SK-N-SH (cell line): ENCODE results near the gene ZNF804B. TPM values are rescaled to one million over a fixed set of nuclear protein-coding genes. Genes with fewer than 3 reads are reported as not detected.

Experiments used
- CTCF ChIA-PET: fragments of 300-600, 350-600 bp; formaldehyde crosslinking; extraction: SDS; loops from one replicate; lab custom pipeline; 2021; lab: Yijun Ruan, JAX
- POLR2A ChIA-PET: fragments of 350-600 bp; sonication (Branson Sonifier 250); formaldehyde crosslinking; extraction: SDS; loops from one replicate; lab custom pipeline; 2020; ENCODE audit warnings: antibody characterized with exemption, inconsistent platforms; lab: Yijun Ruan, JAX
- DNase-seq: peaks from one replicate; pipeline ENCODE4 v3.0.0; 2012
- H2AFZ ChIP-seq: fragments of 200-600 bp; sonication (generic); 2 replicates; pipeline ENCODE4 v1.8.1; 2016; ENCODE audit warnings: antibody characterized with exemption, mild to moderate bottlenecking, low read depth
- H3F3A ChIP-seq: fragments of 200-600 bp; sonication (generic); replicated peaks from 2 replicates; pipeline ENCODE3; 2016; ENCODE audit warnings: antibody characterized with exemption, mild to moderate bottlenecking; ENCODE audit not compliant: insufficient read depth
- H3K27ac ChIP-seq, 2 experiments: fragments of 200-500 bp in 1 of 2; fragments of 200-600 bp in 1 of 2; sonication (Bioruptor generic) in 1 of 2; sonication (generic), shearing (Covaris generic) in 1 of 2; 2 replicates each; pipeline versions ENCODE4 v1.5.1 to v1.6.1; 2014 to 2016; ENCODE audit warnings: low read depth in 2 of 2, inconsistent platforms in 1 of 2, low read length in 1 of 2, mild to moderate bottlenecking in 1 of 2, mixed read lengths in 1 of 2
- H3K27me3 ChIP-seq: fragments of 200-600 bp; sonication (generic), shearing (Covaris generic); 2 replicates; pipeline ENCODE4 v1.6.1; 2016; ENCODE audit warnings: mixed run types; ENCODE audit not compliant: insufficient read depth
- H3K36me3 ChIP-seq, 2 experiments: fragments of 200-500 bp in 1 of 2; fragments of 200-600 bp in 1 of 2; sonication (Bioruptor generic) in 1 of 2; sonication (generic) in 1 of 2; replicated peaks in 1 of 2; 2 replicates each; pipeline versions ENCODE3 to v1.5.1; 2014 to 2016; ENCODE audit warnings: low read length in 1 of 2, mild to moderate bottlenecking in 1 of 2; ENCODE audit not compliant: insufficient read depth in 2 of 2, control insufficient read depth in 1 of 2
- H3K4me1 ChIP-seq, 2 experiments: fragments of 200-500 bp in 1 of 2; fragments of 200-600 bp in 1 of 2; sonication (Bioruptor generic) in 1 of 2; sonication (generic), shearing (Covaris generic) in 1 of 2; 2 replicates each; pipeline versions ENCODE4 v1.5.1 to v1.6.1; 2014 to 2016; ENCODE audit warnings: low read depth in 1 of 2, low read length in 1 of 2, mixed run types in 1 of 2; ENCODE audit not compliant: insufficient read depth in 2 of 2, control insufficient read depth in 1 of 2
- H3K4me2 ChIP-seq: fragments of 200-600 bp; sonication (generic), shearing (Covaris generic); 2 replicates; pipeline ENCODE4 v1.6.1; 2017; ENCODE audit warnings: mixed run types
- H3K4me3 ChIP-seq, 2 experiments: fragments of 200-500 bp in 1 of 2; fragments of 200-600 bp in 1 of 2; sonication (Bioruptor generic) in 1 of 2; sonication (generic), shearing (Covaris generic) in 1 of 2; 2 replicates each; pipeline versions ENCODE4 v1.5.1 to v1.8.1; 2014 to 2016; ENCODE audit warnings: low read depth in 2 of 2, inconsistent platforms in 1 of 2, low read length in 1 of 2, mild to moderate bottlenecking in 1 of 2, mixed read lengths in 1 of 2, moderate library complexity in 1 of 2
- H3K79me2 ChIP-seq: fragments of 200-600 bp; sonication (generic); 2 replicates; pipeline ENCODE4 v1.8.1; 2017; ENCODE audit warnings: mild to moderate bottlenecking; ENCODE audit not compliant: insufficient read depth
- H3K9ac ChIP-seq: fragments of 200-600 bp; sonication (generic); 2 replicates; pipeline ENCODE4 v1.6.1; 2017; ENCODE audit warnings: mixed run types
- H3K9me2 ChIP-seq: fragments of 200-600 bp; sonication (generic); 2 replicates; pipeline ENCODE4 v1.6.1; 2017; ENCODE audit warnings: mixed run types
- H3K9me3 ChIP-seq: fragments of 200-600 bp; sonication (generic); 2 replicates; pipeline ENCODE4 v1.6.1; 2017; ENCODE audit warnings: mixed run types, mild to moderate bottlenecking, moderate library complexity
- H4K20me1 ChIP-seq: fragments of 200-600 bp; sonication (generic); 2 replicates; pipeline ENCODE4 v1.6.1; 2017; ENCODE audit warnings: mild to moderate bottlenecking, mixed run types; ENCODE audit not compliant: insufficient read depth
- CHD2 ChIP-seq: fragments of 150-350 bp; IDR thresholded peaks from 2 replicates; pipeline ENCODE4 v1.6.1; 2018; ENCODE audit warnings: low read length; ENCODE audit not compliant: partially characterized antibody
- ELF1 ChIP-seq: IDR thresholded peaks from 2 replicates; pipeline ENCODE4 v1.4.0; 2012
- EP300 ChIP-seq, 2 experiments: IDR thresholded peaks; 2 replicates each; pipeline versions ENCODE4 v1.4.0 to v1.6.1; 2012; ENCODE audit warnings: borderline replicate concordance in 1 of 2, low read depth in 1 of 2, low read length in 1 of 2
- FOSL2 ChIP-seq: IDR thresholded peaks from 2 replicates; pipeline ENCODE4 v1.4.0; 2012; ENCODE audit warnings: low read depth, mild to moderate bottlenecking, moderate library complexity, borderline replicate concordance
- GABPA ChIP-seq: IDR thresholded peaks from 2 replicates; pipeline ENCODE4 v1.4.0; 2012; ENCODE audit warnings: low read depth, mild to moderate bottlenecking
- NRF1 ChIP-seq: IDR thresholded peaks from 2 replicates; pipeline ENCODE4 v1.6.1; 2012; ENCODE audit warnings: low read depth, mild to moderate bottlenecking, low read length
- RAD21 ChIP-seq: IDR thresholded peaks from 2 replicates; pipeline ENCODE4 v1.6.1; 2012; ENCODE audit warnings: mild to moderate bottlenecking, low read length
- RCOR1 ChIP-seq: fragments of 150-350 bp; IDR thresholded peaks from 2 replicates; pipeline ENCODE4 v1.6.1; 2017; ENCODE audit warnings: antibody characterized with exemption, low read length
- RFX5 ChIP-seq: IDR thresholded peaks from 2 replicates; pipeline ENCODE4 v1.6.1; 2012; ENCODE audit warnings: mild to moderate bottlenecking, improper control_type of control experiment, low read length
- SIN3A ChIP-seq: IDR thresholded peaks from 2 replicates; pipeline ENCODE4 v1.6.1; 2012; ENCODE audit warnings: low read depth, mild to moderate bottlenecking, low read length, moderate library complexity, borderline replicate concordance
- WGBS: methylation state at CpG from one replicate; pipeline ENCODE4 v1.1.6; 2017; ENCODE audit warnings: low lambda C conversion rate; 5-methylcytosine and 5-hydroxymethylcytosine counted together
- polyA plus RNA-seq, 3 experiments: library from polyadenylated mRNA; depleted of rRNA; stranded (reverse); fragments of >200 nt; gene quantifications; 2 replicates each; pipeline ENCODE4 v1.2.3, GENCODE V29; 2012
- TF ChIP-seq, protein P1 (sequence below): fragments of 200-600 bp; sonication (generic); IDR thresholded peaks from 2 replicates; pipeline ENCODE4 v1.6.1; 2017; ENCODE audit warnings: antibody characterized with exemption, mild to moderate bottlenecking, moderate library complexity
- TF ChIP-seq, protein P2 (sequence below): IDR thresholded peaks from 2 replicates; pipeline ENCODE4 v1.4.0; 2012; ENCODE audit warnings: low read depth
- TF ChIP-seq, protein P3 (sequence below): IDR thresholded peaks from 2 replicates; pipeline ENCODE4 v1.4.0; 2012; ENCODE audit warnings: low read depth, borderline replicate concordance

ZNF804B gene
- polyA plus RNA-seq, 1 of the 3 experiments (the other 2 are of a cell fraction): not detected

DNA sequence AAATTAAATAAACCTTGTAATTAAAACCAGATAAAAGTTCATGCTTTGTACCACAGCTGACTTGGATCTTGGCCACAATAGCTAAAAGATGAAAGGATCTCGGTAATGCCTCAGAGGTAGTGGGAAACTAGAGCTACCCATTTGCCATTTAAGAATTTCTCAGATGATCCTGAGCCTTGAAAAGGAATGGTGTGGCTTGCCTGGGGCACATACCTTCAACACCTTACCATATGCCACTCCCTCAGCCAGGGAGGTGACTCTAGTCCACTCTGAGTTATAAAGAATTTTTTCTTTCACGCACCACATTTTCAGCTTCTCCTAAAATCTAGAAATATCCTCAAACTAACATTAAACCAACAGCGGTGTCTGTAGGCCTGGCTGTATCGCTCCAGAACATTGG lies 552.4 kb downstream of the ZNF804B start:
- 47% methylated on average over 4 of the region's 4 CpGs for WGBS

DNA sequence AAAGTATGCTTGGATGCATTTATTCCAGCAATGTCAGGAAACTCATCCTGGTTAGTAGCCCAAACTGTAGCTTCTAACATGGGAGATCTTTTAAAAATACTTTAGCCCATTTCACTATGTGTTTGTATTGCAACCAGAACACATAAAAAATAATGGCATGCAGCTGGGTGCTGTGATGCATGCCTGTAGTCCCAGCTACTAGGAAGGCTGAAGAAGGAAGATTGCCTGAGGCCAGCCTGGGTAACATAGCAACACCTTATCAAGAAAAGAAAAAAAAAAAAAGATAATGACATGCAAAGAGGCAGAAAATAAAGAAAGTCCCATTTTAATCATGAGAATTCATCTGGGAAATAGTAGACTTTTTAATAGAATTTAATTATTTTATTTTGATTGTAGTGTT lies 553.1 kb downstream of the ZNF804B start:
- Histone ChIP-seq H3K9ac (no peak overlapping the region), H3K4me1 (peaks cover 0 to 9% of the 10 kb centered on the region in 2 experiments; a peak in 2 of 4 replicates), H3K9me2 (no peaks in the 10 kb centered on the region)
- CTCF ChIA-PET: interaction anchor here (0.7 to 1.4 kb wide), 2 partner anchors 193 to 311 kb away, joined by 3 to 4 read pairs; no protein-coding TSS in a partner anchor
- POLR2A ChIA-PET: no interaction called here
- TF ChIP-seq ELF1: no peak
- TF ChIP-seq RCOR1: no peak
- TF ChIP-seq EP300 (IDR thresholded peaks at IDR 0.05; ENCODE audit: borderline replicate concordance in 1 of 2, low read depth in 1 of 2, low read length in 1 of 2): peak in 1 of 2 experiments; percentile 20; a peak in 1 of 4 replicates
- TF ChIP-seq, protein P1, sequence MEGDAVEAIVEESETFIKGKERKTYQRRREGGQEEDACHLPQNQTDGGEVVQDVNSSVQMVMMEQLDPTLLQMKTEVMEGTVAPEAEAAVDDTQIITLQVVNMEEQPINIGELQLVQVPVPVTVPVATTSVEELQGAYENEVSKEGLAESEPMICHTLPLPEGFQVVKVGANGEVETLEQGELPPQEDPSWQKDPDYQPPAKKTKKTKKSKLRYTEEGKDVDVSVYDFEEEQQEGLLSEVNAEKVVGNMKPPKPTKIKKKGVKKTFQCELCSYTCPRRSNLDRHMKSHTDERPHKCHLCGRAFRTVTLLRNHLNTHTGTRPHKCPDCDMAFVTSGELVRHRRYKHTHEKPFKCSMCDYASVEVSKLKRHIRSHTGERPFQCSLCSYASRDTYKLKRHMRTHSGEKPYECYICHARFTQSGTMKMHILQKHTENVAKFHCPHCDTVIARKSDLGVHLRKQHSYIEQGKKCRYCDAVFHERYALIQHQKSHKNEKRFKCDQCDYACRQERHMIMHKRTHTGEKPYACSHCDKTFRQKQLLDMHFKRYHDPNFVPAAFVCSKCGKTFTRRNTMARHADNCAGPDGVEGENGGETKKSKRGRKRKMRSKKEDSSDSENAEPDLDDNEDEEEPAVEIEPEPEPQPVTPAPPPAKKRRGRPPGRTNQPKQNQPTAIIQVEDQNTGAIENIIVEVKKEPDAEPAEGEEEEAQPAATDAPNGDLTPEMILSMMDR: no peak
- TF ChIP-seq RFX5: no peak
- TF ChIP-seq, all 33 proteins: peak for 1
- H3K4me2 ChIP-seq: no peak overlapping the region
- H4K20me1 ChIP-seq: no peaks in the 10 kb centered on the region
- H3K4me3 ChIP-seq: no peak overlapping the region
- H2AFZ ChIP-seq: no peak overlapping the region
- peak; percentile 2 for DNase-seq
- no peaks in the 10 kb centered on the region for H3K79me2 ChIP-seq
- H3K27me3 ChIP-seq: no peaks in the 10 kb centered on the region
- H3K27ac ChIP-seq: no peak overlapping the region
- no peaks in the 10 kb centered on the region for H3F3A ChIP-seq
- no peaks in the 10 kb centered on the region for H3K36me3 ChIP-seq
- no peaks in the 10 kb centered on the region for H3K9me3 ChIP-seq

More for the DNA sequence above, 552.4 kb downstream of the ZNF804B start:
- H3K4me2 ChIP-seq: no peak overlapping the region
- no peak overlapping the region for H3K9ac ChIP-seq
- no peaks in the 10 kb centered on the region for H3K9me2 ChIP-seq
- no peaks in the 10 kb centered on the region; the same call in 1 of the 2 replicates for H3K9me3 ChIP-seq
- no peaks in the 10 kb centered on the region for H3F3A ChIP-seq
- no peaks in the 10 kb centered on the region for H4K20me1 ChIP-seq
- DNase-seq: no peak
- ChIA-PET POLR2A (no interaction called here), CTCF (interaction anchor here (0.7 kb wide), 1 partner anchor 194 kb away, joined by 3 read pairs; no protein-coding TSS in a partner anchor)
- H3K4me1 ChIP-seq: peaks cover 0 to 9% of the 10 kb centered on the region in 2 experiments; a peak in 2 of 4 replicates
- H3K27me3 ChIP-seq: no peaks in the 10 kb centered on the region
- H3K4me3 ChIP-seq: no peak overlapping the region
- no peaks in the 10 kb centered on the region for H3K36me3 ChIP-seq
- H3K27ac ChIP-seq: no peak overlapping the region
- TF ChIP-seq NRF1 (no peak), SIN3A (no peak), CHD2 (no peak), FOSL2 (no peak), GABPA (no peak), RAD21 (no peak)
- TF ChIP-seq, protein P1: no peak
- TF ChIP-seq, protein P2, sequence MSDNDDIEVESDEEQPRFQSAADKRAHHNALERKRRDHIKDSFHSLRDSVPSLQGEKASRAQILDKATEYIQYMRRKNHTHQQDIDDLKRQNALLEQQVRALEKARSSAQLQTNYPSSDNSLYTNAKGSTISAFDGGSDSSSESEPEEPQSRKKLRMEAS: no peak
- TF ChIP-seq, protein P3, sequence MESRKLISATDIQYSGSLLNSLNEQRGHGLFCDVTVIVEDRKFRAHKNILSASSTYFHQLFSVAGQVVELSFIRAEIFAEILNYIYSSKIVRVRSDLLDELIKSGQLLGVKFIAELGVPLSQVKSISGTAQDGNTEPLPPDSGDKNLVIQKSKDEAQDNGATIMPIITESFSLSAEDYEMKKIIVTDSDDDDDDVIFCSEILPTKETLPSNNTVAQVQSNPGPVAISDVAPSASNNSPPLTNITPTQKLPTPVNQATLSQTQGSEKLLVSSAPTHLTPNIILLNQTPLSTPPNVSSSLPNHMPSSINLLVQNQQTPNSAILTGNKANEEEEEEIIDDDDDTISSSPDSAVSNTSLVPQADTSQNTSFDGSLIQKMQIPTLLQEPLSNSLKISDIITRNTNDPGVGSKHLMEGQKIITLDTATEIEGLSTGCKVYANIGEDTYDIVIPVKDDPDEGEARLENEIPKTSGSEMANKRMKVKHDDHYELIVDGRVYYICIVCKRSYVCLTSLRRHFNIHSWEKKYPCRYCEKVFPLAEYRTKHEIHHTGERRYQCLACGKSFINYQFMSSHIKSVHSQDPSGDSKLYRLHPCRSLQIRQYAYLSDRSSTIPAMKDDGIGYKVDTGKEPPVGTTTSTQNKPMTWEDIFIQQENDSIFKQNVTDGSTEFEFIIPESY: no peak
- TF ChIP-seq, all 33 proteins: peak for 0
- Histone ChIP-seq H3K79me2 (no peaks in the 10 kb centered on the region), H2AFZ (no peak overlapping the region)
